ENCODE results near the gene TBC1D7.

The TBC1D7 gene

GRCh38 chr6:13290335-13290734 lies 38.0 kb downstream of the TBC1D7 start:
- DNase-seq: no peak

- no peak for DNase-seq
Observed at GRCh38 chr6:13289789-13290318, 38.5 kb downstream of the TBC1D7 start.

GRCh38 chr6:13288969-13289391 lies 39.4 kb downstream of the TBC1D7 start:
- DNase-seq: no peak

- no peak for DNase-seq
Observed at GRCh38 chr6:13288481-13288880, 39.9 kb downstream of the TBC1D7 start.

GRCh38 chr6:13287104-13287503 lies 41.2 kb downstream of the TBC1D7 start:
- DNase-seq: no peak

- no peak for DNase-seq
Observed at GRCh38 chr6:13286181-13286580, 42.2 kb downstream of the TBC1D7 start.

GRCh38 chr6:13285705-13286104 lies 42.6 kb downstream of the TBC1D7 start:
- no peak for DNase-seq

- DNase-seq: no peak
Observed at GRCh38 chr6:13284646-13285045, 43.7 kb downstream of the TBC1D7 start.

GRCh38 chr6:13283331-13283730 lies 45.0 kb downstream of the TBC1D7 start:
- DNase-seq: no peak

- no peak for DNase-seq
Observed at GRCh38 chr6:13282393-13283069, 45.8 kb downstream of the TBC1D7 start.

GRCh38 chr6:13281686-13282085 lies 46.7 kb downstream of the TBC1D7 start:
- DNase-seq: no peak

- DNase-seq: no peak
Observed at GRCh38 chr6:13280254-13280653, 48.1 kb downstream of the TBC1D7 start.

- DNase-seq: no peak
Observed at GRCh38 chr6:13278991-13279390, 49.3 kb downstream of the TBC1D7 start.

GRCh38 chr6:13278164-13278563 lies 50.2 kb downstream of the TBC1D7 start:
- DNase-seq: no peak

- no peak for DNase-seq
Observed at GRCh38 chr6:13277231-13277630, 51.1 kb downstream of the TBC1D7 start.

- no peak for DNase-seq
Observed at GRCh38 chr6:13275435-13275989, 52.8 kb downstream of the TBC1D7 start.

- no peak for DNase-seq
Observed at GRCh38 chr6:13274707-13275434, 53.5 kb downstream of the TBC1D7 start.

GRCh38 chr6:13273931-13274706 lies 54.2 kb downstream of the TBC1D7 start:
- peak; percentile 5 for DNase-seq

- no peak for DNase-seq
Observed at GRCh38 chr6:13273202-13273930, 55.0 kb downstream of the TBC1D7 start.

GRCh38 chr6:13272131-13273046 lies 55.9 kb downstream of the TBC1D7 start:
- no peak for DNase-seq

GRCh38 chr6:13268913-13269518 lies 59.3 kb downstream of the TBC1D7 start:
- no peak for DNase-seq

Data from activated effector memory CD4-positive, alpha-beta T cell treated with Interleukin-2 at 50 U/mL for 16 hours (primary cell).